ENCODE measurements around the gene ATRNL1.

ATRNL1 gene

DNA sequence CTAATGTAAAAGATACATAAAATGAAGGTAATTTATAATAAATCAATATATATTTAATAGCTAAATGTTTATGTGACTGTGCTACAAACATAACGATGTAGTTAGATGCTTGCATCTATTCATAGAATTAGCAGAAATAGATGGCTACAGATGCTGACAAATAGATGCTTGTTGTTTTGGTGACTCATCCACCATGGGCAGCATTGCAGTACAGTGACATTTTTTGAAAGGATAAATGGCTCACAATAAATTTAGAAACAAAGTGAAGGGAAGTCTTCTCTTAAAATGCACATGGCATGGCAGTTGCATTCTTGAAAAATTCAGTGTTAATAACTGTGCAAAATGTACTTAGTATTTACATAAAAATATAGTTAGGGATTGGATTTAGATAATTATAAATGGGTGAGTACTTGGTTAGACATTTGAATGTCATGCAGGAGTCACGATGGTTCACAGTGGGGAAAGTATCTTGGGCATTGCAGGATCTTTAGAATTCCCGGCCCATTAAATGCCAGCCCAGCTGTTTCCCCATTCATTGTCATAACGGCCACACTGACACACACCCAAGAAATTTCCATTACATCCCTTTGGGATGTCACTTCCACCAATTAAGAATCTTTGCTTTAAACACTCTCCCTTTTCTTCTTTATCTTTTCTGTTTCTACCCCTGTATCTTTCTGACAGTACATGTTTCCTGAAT, 564.1 kb downstream of the ATRNL1 start:
- no peak overlapping the region for H2AFZ ChIP-seq (ENCODE audit: low read length)
- H3K79me2 ChIP-seq (ENCODE audit: insufficient read depth, low read length): no peaks in the 10 kb centered on the region
- no peaks in the 10 kb centered on the region for H3K4me1 ChIP-seq (ENCODE audit: insufficient read depth, low read length, severe bottlenecking)
- H3K27ac ChIP-seq (ENCODE audit: low read depth, low read length, poor library complexity, severe bottlenecking): no peak overlapping the region
- H3K4me2 ChIP-seq (ENCODE audit: low read length): no peak overlapping the region
- H3K9me3 ChIP-seq (ENCODE audit: low read length): no peaks in the 10 kb centered on the region
- H3K4me3 ChIP-seq (ENCODE audit: low read depth, low read length, poor library complexity, severe bottlenecking): no peak overlapping the region
- no peaks in the 10 kb centered on the region for H3K36me3 ChIP-seq (ENCODE audit: insufficient read depth, low read length)
- H3K27me3 ChIP-seq (ENCODE audit: insufficient read depth, low read length): no peaks in the 10 kb centered on the region
- no peaks in the 10 kb centered on the region for H4K20me1 ChIP-seq (ENCODE audit: insufficient read depth, low read length)
- H3K9me2 ChIP-seq (ENCODE audit: low read depth, low read length): no peaks in the 10 kb centered on the region
- H3K9ac ChIP-seq (ENCODE audit: low read length): no peak overlapping the region
- TF ChIP-seq, protein P1, sequence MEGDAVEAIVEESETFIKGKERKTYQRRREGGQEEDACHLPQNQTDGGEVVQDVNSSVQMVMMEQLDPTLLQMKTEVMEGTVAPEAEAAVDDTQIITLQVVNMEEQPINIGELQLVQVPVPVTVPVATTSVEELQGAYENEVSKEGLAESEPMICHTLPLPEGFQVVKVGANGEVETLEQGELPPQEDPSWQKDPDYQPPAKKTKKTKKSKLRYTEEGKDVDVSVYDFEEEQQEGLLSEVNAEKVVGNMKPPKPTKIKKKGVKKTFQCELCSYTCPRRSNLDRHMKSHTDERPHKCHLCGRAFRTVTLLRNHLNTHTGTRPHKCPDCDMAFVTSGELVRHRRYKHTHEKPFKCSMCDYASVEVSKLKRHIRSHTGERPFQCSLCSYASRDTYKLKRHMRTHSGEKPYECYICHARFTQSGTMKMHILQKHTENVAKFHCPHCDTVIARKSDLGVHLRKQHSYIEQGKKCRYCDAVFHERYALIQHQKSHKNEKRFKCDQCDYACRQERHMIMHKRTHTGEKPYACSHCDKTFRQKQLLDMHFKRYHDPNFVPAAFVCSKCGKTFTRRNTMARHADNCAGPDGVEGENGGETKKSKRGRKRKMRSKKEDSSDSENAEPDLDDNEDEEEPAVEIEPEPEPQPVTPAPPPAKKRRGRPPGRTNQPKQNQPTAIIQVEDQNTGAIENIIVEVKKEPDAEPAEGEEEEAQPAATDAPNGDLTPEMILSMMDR (IDR thresholded peaks at IDR 0.05; ENCODE audit: low read length): no peak
- TF ChIP-seq EZH2 (IDR thresholded peaks at IDR 0.05; ENCODE audit: borderline replicate concordance, low read length): no peak
- no peaks in the 10 kb centered on the region for H3F3A ChIP-seq (ENCODE audit: insufficient read depth, low read length)

DNA sequence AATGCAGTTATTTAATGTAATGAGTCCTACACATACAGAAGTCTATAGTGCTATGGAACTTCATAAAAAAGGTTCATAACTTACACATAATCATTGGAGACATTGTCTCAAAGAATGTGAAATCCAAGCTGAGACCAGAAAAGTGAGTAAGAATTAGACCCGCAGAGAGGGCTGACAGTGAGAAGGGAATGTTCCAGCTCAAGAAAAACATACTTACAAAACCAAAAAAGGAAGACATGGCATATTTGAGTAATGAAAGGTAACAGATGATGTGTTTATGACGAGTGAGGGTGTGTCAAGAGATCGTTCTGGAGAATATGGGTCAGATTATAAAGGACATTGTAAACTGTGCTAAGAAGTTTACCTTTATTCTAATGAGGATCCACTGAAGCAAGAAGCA, 566.5 kb downstream of the ATRNL1 start:
- no peaks in the 10 kb centered on the region for H3K36me3 ChIP-seq (ENCODE audit: insufficient read depth, low read length)
- no peaks in the 10 kb centered on the region for H3K79me2 ChIP-seq (ENCODE audit: insufficient read depth, low read length)
- no peaks in the 10 kb centered on the region for H3K9me3 ChIP-seq (ENCODE audit: low read length)
- H3K27ac ChIP-seq (ENCODE audit: low read depth, low read length, poor library complexity, severe bottlenecking): no peak overlapping the region
- no peak overlapping the region for H2AFZ ChIP-seq (ENCODE audit: low read length)
- H3K9me2 ChIP-seq (ENCODE audit: low read depth, low read length): no peaks in the 10 kb centered on the region
- no peaks in the 10 kb centered on the region for H4K20me1 ChIP-seq (ENCODE audit: insufficient read depth, low read length)
- no peaks in the 10 kb centered on the region for H3K4me1 ChIP-seq (ENCODE audit: insufficient read depth, low read length, severe bottlenecking)
- TF ChIP-seq EZH2 (IDR thresholded peaks at IDR 0.05; ENCODE audit: borderline replicate concordance, low read length): no peak
- TF ChIP-seq, protein P1 (IDR thresholded peaks at IDR 0.05; ENCODE audit: low read length): no peak
- H3F3A ChIP-seq (ENCODE audit: insufficient read depth, low read length): no peaks in the 10 kb centered on the region
- H3K9ac ChIP-seq (ENCODE audit: low read length): no peak overlapping the region
- H3K4me3 ChIP-seq (ENCODE audit: low read depth, low read length, poor library complexity, severe bottlenecking): no peak overlapping the region
- H3K4me2 ChIP-seq (ENCODE audit: low read length): no peak overlapping the region
- no peaks in the 10 kb centered on the region for H3K27me3 ChIP-seq (ENCODE audit: insufficient read depth, low read length)

DNA sequence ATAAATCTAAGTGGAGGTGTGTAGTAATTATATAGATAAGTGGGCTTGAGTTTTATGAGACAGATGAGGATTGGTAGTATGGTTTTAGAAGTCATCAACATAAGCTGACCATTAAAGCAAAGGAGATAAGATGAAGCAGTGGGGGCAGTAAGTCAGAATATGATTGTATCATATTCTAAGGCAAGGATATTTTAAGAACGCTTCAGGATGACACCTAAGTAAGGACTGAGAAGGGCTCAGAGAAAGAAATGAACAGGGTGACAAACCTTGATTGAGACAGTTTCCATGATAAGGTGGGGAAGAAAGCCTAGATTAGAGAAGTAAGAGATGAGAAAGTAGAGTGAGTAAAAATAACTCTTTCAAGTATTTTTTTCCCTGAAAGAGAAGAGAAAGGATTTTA, 567.2 kb downstream of the ATRNL1 start:
- no peak overlapping the region for H3K4me2 ChIP-seq (ENCODE audit: low read length)
- TF ChIP-seq, protein P1 (IDR thresholded peaks at IDR 0.05; ENCODE audit: low read length): no peak
- TF ChIP-seq EZH2 (IDR thresholded peaks at IDR 0.05; ENCODE audit: borderline replicate concordance, low read length): no peak
- no peaks in the 10 kb centered on the region for H4K20me1 ChIP-seq (ENCODE audit: insufficient read depth, low read length)
- H3F3A ChIP-seq (ENCODE audit: insufficient read depth, low read length): no peaks in the 10 kb centered on the region
- no peak overlapping the region for H3K4me3 ChIP-seq (ENCODE audit: low read depth, low read length, poor library complexity, severe bottlenecking)
- H3K27ac ChIP-seq (ENCODE audit: low read depth, low read length, poor library complexity, severe bottlenecking): no peak overlapping the region
- H3K9me3 ChIP-seq (ENCODE audit: low read length): no peaks in the 10 kb centered on the region
- no peak overlapping the region for H3K9ac ChIP-seq (ENCODE audit: low read length)
- no peaks in the 10 kb centered on the region for H3K79me2 ChIP-seq (ENCODE audit: insufficient read depth, low read length)
- H3K9me2 ChIP-seq (ENCODE audit: low read depth, low read length): no peaks in the 10 kb centered on the region
- no peak overlapping the region for H2AFZ ChIP-seq (ENCODE audit: low read length)
- no peaks in the 10 kb centered on the region for H3K4me1 ChIP-seq (ENCODE audit: insufficient read depth, low read length, severe bottlenecking)
- no peaks in the 10 kb centered on the region for H3K36me3 ChIP-seq (ENCODE audit: insufficient read depth, low read length)
- H3K27me3 ChIP-seq (ENCODE audit: insufficient read depth, low read length): no peaks in the 10 kb centered on the region

Data from OCI-LY1 (cell line).